Activated CD8-positive, alpha-beta memory T cell treated with anti-CD3 and anti-CD28 coated beads, Interleukin-2, amount 50 U/mL, for 1 hour (primary cell): Measurements from ENCODE around the gene IGSF21.

Experiments
- DNase-seq: peaks from one replicate; pipeline ENCODE4 v3.0.0-alpha.2; 2020; ENCODE audit errors: extremely low read depth

IGSF21 gene

DNA sequence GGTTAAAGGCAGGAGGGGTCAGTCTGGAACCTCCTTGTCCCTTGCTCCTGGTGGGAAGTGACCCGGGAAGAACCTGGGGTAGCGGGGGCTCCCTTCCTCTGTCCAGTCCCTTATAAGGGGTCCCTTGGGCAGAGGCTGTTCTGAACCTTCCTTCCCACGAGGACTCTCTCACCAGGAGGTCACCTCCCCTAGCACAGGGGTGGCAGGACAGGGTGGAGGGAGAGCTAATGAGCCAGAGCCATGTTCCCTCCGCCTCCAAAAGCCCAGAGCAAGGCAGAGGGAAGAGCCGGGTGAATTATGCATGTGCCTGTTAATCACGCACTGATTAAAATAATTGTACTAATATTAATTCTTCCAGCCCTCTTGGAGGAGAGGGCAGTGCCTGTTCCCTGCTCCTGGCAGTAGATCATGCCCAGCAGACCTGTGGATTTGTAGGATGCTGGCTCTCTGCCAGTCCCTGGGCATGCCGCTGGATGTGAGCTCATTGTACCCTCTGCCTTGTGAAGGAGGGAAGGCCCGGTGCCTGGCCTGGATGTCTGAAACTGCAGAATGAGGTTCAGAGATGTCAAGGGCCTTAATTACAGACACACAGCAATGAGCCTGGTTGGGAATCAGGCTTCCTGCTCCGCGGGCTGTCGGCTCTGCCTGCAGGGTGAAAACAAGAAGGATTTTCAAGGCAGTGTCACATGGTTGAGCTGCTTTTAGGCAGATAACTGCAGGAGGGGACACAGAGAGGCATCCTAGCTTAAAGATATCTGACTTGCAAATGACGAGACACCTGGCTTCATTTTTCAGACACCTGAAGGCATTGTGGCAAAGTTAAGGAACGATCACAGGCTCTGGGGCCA is 68.2 kb downstream of the IGSF21 start:
- DNase-seq: no peak

DNA sequence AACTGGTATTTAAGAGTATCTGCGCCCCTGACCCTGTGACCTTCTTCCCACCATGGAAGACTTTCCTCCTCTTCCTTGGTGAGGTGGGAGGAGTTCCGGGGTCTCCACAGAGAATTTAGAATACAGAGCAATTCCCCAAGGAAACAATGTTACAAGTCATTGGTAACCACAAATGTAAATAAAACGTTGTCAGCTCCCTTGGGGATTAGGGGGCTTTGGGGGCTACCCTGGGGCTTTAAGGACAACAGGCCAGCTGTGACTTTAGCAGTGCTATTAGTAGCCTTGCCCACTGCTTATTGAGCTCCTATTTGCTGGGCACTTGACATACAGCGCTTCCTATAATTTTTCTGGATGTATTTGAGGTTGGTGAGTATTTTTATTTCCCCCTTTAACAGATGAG is 69.0 kb downstream of the IGSF21 start:
- no peak for DNase-seq

- no peak for DNase-seq
These were observed 70.5 kb downstream of the IGSF21 start for GRCh38 chr1:18178111-18178510.

GRCh38 chr1:18179009-18179408 is 71.4 kb downstream of the IGSF21 start:
- no peak for DNase-seq

- DNase-seq: no peak
These were observed 75.0 kb downstream of the IGSF21 start for GRCh38 chr1:18182398-18183160.

DNA sequence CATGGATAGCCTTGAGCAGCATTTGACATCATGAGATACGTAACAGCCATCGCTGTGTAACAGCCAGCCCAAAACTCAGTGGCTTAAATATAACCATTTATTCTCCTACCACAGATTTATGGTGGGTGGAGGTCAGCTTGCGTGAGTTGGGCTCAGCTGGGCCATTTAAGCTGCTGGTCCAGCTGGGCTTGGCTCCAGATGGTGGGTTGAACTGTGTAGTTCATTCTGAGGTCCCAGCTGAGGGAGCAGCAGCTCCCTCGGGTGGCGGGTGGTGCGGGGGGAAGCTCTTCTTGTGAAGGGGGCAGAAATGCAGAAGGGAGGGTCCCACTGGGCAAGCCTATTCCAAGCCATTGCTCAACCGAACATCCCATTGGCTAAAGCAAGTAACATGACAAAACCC is 75.9 kb downstream of the IGSF21 start:
- DNase-seq: no peak

DNA sequence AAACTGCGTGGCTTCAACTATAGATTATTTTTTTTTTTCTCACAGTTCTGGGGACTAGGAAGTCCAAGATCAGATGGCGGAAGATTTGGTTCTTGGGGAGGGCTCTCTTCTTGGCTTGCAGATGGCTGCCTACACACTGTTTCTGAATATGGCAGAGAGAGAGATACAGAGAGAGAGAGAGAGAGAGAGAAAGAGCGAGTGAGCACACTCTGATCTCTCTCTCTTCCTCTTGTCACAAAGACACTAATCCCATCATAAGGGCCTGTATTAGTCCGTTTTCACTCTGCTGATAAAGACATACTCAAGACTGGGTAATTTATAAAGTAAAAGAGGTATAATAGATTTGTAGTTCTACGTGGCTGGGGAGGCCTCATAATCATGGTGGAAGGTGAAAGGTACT is 79.5 kb downstream of the IGSF21 start:
- DNase-seq: no peak

GRCh38 chr1:18188820-18189517 is 81.4 kb downstream of the IGSF21 start:
- DNase-seq: no peak

- DNase-seq: no peak
These were observed 83.0 kb downstream of the IGSF21 start for GRCh38 chr1:18190598-18190997.

DNA sequence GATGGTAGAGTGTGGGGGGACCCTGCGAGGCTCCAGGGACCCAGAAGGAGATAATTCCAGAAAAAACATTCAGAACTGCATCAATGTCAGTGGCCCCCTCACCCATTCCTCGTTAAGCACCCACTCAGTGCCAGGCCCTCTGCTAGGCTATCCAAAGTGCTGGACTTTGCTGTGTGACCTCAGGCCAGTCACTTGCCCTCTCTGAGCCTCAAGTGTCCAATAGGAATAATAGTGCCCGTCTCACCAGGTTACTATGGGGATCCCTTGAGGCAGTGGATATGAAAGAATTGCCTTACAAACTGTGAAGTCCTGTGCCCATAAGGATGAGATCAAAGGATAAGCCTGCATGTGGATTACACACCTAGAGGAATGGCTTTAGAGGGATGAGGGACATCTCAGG is 83.4 kb downstream of the IGSF21 start:
- no peak for DNase-seq

DNA sequence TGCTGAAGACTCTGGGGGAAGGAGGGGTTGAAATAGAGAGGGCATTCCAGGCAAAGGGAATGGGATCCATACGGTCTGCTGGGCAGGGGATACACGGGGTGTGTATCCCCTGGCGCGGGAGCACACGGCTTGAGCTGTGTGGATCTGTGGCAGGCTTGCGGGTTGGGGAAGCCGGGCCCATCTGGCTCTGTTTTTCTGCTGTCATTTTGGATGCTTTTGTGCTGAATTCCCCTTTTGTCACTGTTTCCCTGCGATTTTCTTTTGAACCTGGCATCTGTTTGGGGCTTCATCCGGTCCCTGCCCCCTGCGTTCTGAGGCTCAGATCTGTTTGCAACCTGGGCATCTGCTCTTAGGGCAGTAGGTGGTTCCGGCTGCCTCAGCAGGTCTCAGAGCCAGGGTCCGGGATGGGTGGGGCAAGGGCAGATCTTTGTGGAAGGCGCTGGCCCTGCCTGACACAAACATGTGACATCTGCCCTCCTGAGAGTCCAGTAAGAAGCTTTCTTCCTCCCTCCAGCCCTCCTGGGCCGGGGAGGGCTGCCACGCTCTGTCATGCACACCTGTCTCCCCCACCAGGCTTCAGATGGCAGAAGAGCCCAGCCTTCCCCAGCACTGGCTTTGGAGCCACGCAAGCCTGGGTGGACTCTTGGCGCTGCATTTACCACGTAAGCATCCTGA is 84.0 kb downstream of the IGSF21 start:
- DNase-seq: no peak

DNA sequence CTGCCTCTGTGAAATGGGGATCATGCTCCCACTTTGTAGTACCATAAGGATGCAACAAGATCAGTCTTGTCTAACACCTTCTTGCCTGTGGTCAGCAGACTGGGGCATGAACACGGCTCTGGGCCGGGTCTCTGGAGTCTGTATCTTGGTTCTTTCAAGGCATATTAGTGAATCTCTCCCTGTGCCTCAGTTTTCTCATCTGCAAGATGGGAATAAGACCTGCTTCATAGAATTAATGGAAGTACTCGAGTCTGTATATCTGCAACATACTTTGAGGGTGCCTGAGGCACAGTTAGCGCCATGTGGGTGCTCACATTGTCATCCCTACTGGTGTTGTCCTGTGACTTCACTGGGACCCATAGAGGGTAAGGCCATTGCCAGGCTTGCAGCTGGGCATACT is 84.6 kb downstream of the IGSF21 start:
- no peak for DNase-seq

DNA sequence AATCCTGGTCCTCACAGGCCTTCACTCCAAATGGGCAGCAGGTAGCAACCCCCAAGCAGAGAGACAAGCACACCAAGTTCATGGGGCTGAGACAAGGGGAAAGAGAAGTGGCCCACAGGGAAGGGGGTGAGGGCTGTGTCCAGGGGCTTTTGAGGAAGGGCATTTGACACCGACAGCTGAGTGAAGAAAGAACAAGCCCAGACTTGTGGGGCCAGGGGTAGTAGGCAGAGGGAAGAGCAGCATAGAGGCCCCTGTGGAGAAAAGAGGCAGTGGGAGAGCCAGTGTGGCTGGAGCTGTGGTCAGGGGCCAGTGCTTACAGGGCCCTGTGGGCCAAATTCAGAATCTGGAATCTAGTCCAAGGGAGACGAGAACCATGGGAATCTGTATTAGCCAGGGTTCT is 85.4 kb downstream of the IGSF21 start:
- no peak for DNase-seq

DNA sequence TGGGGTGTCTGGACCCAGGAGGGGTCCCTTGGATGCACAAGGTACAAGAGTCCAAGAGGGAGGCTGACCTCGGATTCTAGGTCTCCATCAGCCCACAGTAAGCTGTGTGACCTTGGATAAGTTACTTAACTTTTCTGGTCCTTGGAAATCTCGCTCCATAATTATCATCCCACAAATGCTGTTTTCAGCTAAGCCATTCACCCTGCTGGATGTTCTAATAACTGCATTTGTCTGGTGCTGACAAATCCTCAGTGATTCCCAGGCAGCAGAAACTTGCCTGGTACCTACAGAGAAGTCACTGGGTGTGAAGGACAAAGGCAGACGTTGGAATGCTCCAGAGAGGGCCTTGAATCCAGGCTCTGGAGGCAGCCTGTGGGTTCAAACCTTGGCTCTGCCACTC is 89.7 kb downstream of the IGSF21 start:
- no peak for DNase-seq

DNA sequence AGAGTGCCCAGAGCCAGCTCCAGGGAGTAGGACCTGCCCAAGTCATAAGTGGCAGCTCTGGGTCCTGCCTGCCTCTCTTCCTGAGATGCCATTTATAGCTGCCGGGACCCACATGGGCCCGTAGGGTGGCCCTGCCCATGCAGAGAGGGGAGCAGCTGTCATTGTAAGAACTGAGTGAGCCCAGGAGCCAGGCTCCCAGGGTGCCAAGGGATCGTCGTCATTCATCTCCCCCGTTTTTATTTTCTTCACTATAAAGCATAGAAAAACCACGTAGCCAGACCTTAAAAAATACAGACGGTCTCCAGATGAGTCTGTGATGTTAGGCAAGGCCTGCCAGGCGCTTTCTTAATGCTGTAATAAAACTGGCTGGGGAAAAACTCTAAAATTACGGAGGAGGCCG is 90.7 kb downstream of the IGSF21 start:
- DNase-seq: no peak

DNA sequence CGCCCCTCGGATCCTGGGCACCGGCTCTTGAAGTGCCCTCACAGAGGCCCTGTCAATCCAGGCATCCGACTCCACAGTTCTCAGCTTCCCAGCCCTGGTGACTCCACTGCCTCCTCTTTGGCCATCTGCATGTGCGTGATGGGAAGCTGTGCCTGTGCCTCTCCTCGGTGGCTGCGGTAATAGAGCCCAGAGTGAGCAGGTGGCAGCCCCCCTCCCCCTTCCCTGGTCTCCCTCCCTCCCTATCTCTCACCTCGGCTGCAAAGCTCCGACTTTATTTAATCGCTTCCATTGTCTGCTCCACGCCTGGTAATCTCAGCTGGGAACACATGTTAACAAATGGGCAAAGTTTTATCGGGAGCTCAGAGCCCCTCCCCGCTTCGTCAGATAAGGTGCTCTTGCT is 91.9 kb downstream of the IGSF21 start:
- DNase-seq: no peak

GRCh38 chr1:18200136-18200717 is 92.6 kb downstream of the IGSF21 start:
- no peak for DNase-seq

DNA sequence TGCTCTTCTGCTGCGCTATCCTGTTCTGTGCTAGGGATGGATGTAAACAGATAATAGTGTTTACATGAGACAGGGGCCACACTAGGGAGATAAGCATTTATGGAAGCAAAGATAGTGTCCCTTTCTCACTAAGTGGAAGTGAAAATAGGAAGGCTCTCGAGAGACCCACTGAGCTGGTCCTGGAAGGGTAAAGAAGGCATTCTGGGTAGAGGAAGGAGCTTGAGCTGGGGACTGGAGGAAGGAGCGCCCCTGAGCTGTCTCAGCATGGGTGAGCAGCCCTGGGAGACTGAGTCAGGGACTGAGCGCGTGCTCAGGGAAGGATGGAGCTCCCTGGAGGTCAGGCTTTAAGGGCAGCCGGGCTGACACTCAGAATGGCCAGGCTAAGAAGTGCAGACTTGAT is 93.3 kb downstream of the IGSF21 start:
- no peak for DNase-seq

GRCh38 chr1:18201997-18202719 is 94.6 kb downstream of the IGSF21 start:
- no peak for DNase-seq

GRCh38 chr1:18203645-18204044 is 96.0 kb downstream of the IGSF21 start:
- no peak for DNase-seq

GRCh38 chr1:18204575-18204974 is 97.0 kb downstream of the IGSF21 start:
- DNase-seq: no peak
